ENCODE measurements around the gene SPTLC3.

DNA sequence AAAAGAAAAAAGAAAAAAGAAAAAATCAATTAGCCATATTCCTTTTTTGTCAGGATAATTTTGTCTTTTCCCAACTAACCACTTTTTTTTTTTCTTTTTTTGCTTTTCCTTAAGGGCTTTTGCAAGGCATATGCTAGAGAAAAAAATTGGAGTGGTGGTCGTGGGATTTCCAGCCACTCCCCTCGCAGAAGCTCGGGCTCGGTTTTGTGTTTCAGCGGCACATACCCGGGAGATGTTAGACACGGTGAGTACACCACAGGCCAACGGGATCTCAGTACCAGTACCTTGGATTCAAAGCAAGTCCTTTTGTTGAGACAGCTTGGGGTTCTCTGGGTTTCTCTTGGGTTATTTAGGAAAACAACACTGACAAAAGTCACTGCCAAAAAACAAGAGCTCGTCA lies 151.1 kb downstream of the SPTLC3 start:
- TF ChIP-seq TCF12 (IDR thresholded peaks at IDR 0.05; ENCODE audit: low read depth) (no peak), CREB1 (IDR thresholded peaks at IDR 0.05; ENCODE audit: low read depth) (no peak), RAD21 (IDR thresholded peaks at IDR 0.05; ENCODE audit: low read depth) (no peak), TAF1 (IDR thresholded peaks at IDR 0.05; ENCODE audit: low read depth) (no peak)
- TF ChIP-seq, protein P1, sequence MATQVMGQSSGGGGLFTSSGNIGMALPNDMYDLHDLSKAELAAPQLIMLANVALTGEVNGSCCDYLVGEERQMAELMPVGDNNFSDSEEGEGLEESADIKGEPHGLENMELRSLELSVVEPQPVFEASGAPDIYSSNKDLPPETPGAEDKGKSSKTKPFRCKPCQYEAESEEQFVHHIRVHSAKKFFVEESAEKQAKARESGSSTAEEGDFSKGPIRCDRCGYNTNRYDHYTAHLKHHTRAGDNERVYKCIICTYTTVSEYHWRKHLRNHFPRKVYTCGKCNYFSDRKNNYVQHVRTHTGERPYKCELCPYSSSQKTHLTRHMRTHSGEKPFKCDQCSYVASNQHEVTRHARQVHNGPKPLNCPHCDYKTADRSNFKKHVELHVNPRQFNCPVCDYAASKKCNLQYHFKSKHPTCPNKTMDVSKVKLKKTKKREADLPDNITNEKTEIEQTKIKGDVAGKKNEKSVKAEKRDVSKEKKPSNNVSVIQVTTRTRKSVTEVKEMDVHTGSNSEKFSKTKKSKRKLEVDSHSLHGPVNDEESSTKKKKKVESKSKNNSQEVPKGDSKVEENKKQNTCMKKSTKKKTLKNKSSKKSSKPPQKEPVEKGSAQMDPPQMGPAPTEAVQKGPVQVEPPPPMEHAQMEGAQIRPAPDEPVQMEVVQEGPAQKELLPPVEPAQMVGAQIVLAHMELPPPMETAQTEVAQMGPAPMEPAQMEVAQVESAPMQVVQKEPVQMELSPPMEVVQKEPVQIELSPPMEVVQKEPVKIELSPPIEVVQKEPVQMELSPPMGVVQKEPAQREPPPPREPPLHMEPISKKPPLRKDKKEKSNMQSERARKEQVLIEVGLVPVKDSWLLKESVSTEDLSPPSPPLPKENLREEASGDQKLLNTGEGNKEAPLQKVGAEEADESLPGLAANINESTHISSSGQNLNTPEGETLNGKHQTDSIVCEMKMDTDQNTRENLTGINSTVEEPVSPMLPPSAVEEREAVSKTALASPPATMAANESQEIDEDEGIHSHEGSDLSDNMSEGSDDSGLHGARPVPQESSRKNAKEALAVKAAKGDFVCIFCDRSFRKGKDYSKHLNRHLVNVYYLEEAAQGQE (IDR thresholded peaks at IDR 0.05; ENCODE audit: low read depth), result no peak

All from Ishikawa (cell line).